K562 (cell line): ENCODE measurements around the gene CD55. TPM values are rescaled to one million over a fixed set of nuclear protein-coding genes. Genes with fewer than 3 reads are reported as not detected.

Experiments used
- E4F1 ChIP-seq: fragments of 250-450 bp; sonication (Bioruptor Pico); IDR thresholded peaks from 2 replicates; pipeline ENCODE4 v1.5.0; 2021; ENCODE audit warnings: mild to moderate bottlenecking, borderline replicate concordance
- FOXJ3 ChIP-seq: sonication (generic); formaldehyde crosslinking; IDR thresholded peaks from 2 replicates; pipeline ENCODE4 v1.4.0; 2020; ENCODE audit warnings: mild to moderate bottlenecking, missing genetic modification reagents
- HOMEZ ChIP-seq: fragments of 250-450 bp; sonication (Bioruptor Pico); IDR thresholded peaks from 2 replicates; pipeline ENCODE4 v1.4.0; 2020; ENCODE audit warnings: mild to moderate bottlenecking, moderate library complexity
- HOXB6 ChIP-seq: fragments of 250-450 bp; sonication (Bioruptor Pico); IDR thresholded peaks from 2 replicates; pipeline ENCODE4 v1.5.1; 2022; ENCODE audit warnings: mild to moderate bottlenecking, borderline replicate concordance
- KDM1A ChIP-seq, 2 experiments: fragments of 450-650 bp; IDR thresholded peaks; 2 replicates each; pipeline ENCODE4 v1.6.1; 2016; ENCODE audit warnings: mild to moderate bottlenecking in 2 of 2
- MAFF ChIP-seq: IDR thresholded peaks from 2 replicates; pipeline ENCODE4 v1.6.1; 2012; ENCODE audit warnings: low read length, improper control_type of control experiment
- MECOM ChIP-seq: fragments of 250-450 bp; sonication (Bioruptor Pico); IDR thresholded peaks from 2 replicates; pipeline ENCODE4 v1.8.0; 2022; ENCODE audit warnings: inconsistent platforms
- MED1 ChIP-seq: sonication (generic); formaldehyde crosslinking; IDR thresholded peaks from 2 replicates; pipeline ENCODE4 v1.8.1; 2023; ENCODE audit warnings: missing genetic modification reagents, borderline replicate concordance
- NUFIP1 ChIP-seq: fragments of 450-650 bp; IDR thresholded peaks from 2 replicates; pipeline ENCODE4 v1.6.1; 2018; ENCODE audit not compliant: partially characterized antibody
- OTX1 ChIP-seq: fragments of 450-650 bp; formaldehyde crosslinking; IDR thresholded peaks from 2 replicates; pipeline ENCODE4 v1.4.0; 2022; ENCODE audit warnings: mild to moderate bottlenecking
- SOX6 ChIP-seq: fragments of 450-650 bp; IDR thresholded peaks from 2 replicates; pipeline ENCODE4 v1.6.1; 2014; ENCODE audit warnings: mild to moderate bottlenecking
- SP1 ChIP-seq: sonication (generic); formaldehyde crosslinking; IDR thresholded peaks from 2 replicates; pipeline ENCODE4 v1.8.1; 2022; ENCODE audit warnings: mild to moderate bottlenecking, missing genetic modification reagents
- TCF15 ChIP-seq: fragments of 250-450 bp; sonication (Bioruptor Pico); IDR thresholded peaks from 2 replicates; pipeline ENCODE4 v1.8.0; 2022; ENCODE audit warnings: moderate library complexity, mild to moderate bottlenecking, inconsistent platforms
- TFAP4 ChIP-seq: sonication (generic); formaldehyde crosslinking; IDR thresholded peaks from 2 replicates; pipeline ENCODE4 v1.8.0; 2022; ENCODE audit warnings: missing genetic modification reagents, mild to moderate bottlenecking, moderate library complexity, borderline replicate concordance
- ZFP91 ChIP-seq: sonication (generic); formaldehyde crosslinking; IDR thresholded peaks from 2 replicates; pipeline ENCODE4 v1.8.0; 2022; ENCODE audit warnings: mild to moderate bottlenecking, missing genetic modification reagents
- ZFPM2 ChIP-seq: fragments of 250-450 bp; sonication (Bioruptor Pico); IDR thresholded peaks from 2 replicates; pipeline ENCODE4 v1.5.1; 2022; ENCODE audit warnings: mild to moderate bottlenecking
- ZNF280B ChIP-seq: fragments of 250-450 bp; sonication (Bioruptor Pico); IDR thresholded peaks from 2 replicates; pipeline ENCODE4 v1.5.1; 2021; ENCODE audit warnings: mild to moderate bottlenecking
- ZNF431 ChIP-seq: sonication (generic); formaldehyde crosslinking; IDR thresholded peaks from 2 replicates; pipeline ENCODE4 v1.8.0; 2022; ENCODE audit warnings: mild to moderate bottlenecking, missing genetic modification reagents
- ZNF445 ChIP-seq: fragments of 250-450 bp; sonication (Bioruptor Pico); IDR thresholded peaks from 2 replicates; pipeline ENCODE4 v1.4.0; 2020; ENCODE audit warnings: low read depth, mild to moderate bottlenecking, moderate library complexity
- polyA plus RNA-seq, 8 experiments: library from polyadenylated mRNA; depleted of rRNA in 4 of 8; stranded (reverse) in 5 of 8; unstranded in 3 of 8; fragments of >200 nt; fragmentation: Nextera tagmentation in 2 of 8; fragmentation: Illumina TruSeq in 1 of 8; extraction: Ambion mirVana in 2 of 8; extraction: Trizol in 1 of 8; gene quantifications; 2 replicates each; pipeline versions ENCODE4 v1.2.1 to v1.2.3, GENCODE V29; 2011 to 2014; ENCODE audit warnings: inconsistent platforms in 1 of 8, missing spikeins in 1 of 8
- total RNA-seq, 7 experiments: library from RNA; depleted of rRNA in 6 of 7; stranded (reverse); fragments of >200 nt in 6 of 7; fragmentation: Illumina TruSeq in 2 of 7; extraction: Trizol in 2 of 7; gene quantifications; 2 replicates each; pipeline versions ENCODE4 v1.2.1 to v1.2.3, GENCODE V29; 2011 to 2021; ENCODE audit warnings: low replicate concordance in 1 of 7

The CD55 gene
- total and polyA plus RNA-seq, 9 of the 15 experiments (the other 6 are each of a cell fraction or from before 2014, with no cell fraction given), result 17.7 to 150 (median 97.0) TPM

GRCh38 chr1:207311888-207312603 is 9.4 kb upstream of the CD55 start (continued):
- TF ChIP-seq ZFP91 (CRISPR knock-in tag) (no peak), E4F1 (CRISPR knock-in tag) (peak; percentile 59; the same call in 1 of the 2 replicates), OTX1 (no peak), ZNF445 (CRISPR knock-in tag) (no peak), MAFF (no peak), TFAP4 (CRISPR knock-in tag) (no peak), ZNF431 (no peak), TCF15 (peak; percentile 88; the same call in 1 of the 2 replicates), HOXB6 (CRISPR knock-in tag) (no peak), SOX6 (no peak), FOXJ3 (no peak), KDM1A (IDR thresholded peaks at IDR 0.05) (peak in 1 of 2 experiments; percentile 40; a peak in 1 of 4 replicates), MED1 (CRISPR knock-in tag) (no peak), HOMEZ (CRISPR knock-in tag) (0 out of 2 replicates have a peak, but pooled peaks have one; percentile 31), ZNF280B (CRISPR knock-in tag) (peak; percentile 75; the same call in 1 of the 2 replicates), MECOM (CRISPR knock-in tag) (peak; percentile 91), NUFIP1 (no peak), SP1 (CRISPR knock-in tag) (no peak), ZFPM2 (CRISPR knock-in tag) (0 out of 2 replicates have a peak, but pooled peaks have one; percentile 79)
